ENCODE measurements around the gene CFAP73.

CFAP73 gene

GRCh38 chr12:113133036-113133435 is 16.5 kb upstream of the CFAP73 start:
- Histone ChIP-seq H3K27me3 (peaks cover 10% of the 10 kb centered on the region; the same call in 1 of the 2 replicates), H3K36me3 (peaks cover under 1% of the 10 kb centered on the region; the same call in 1 of the 2 replicates), H3K4me2 (peak overlapping the region; percentile 92), H3K4me1 (peaks cover 97% of the 10 kb centered on the region), H4K20me1 (peaks cover 61% of the 10 kb centered on the region), H3K27ac (peak overlapping the region; percentile 44; the same call in 1 of the 2 replicates), H3K9ac (peak overlapping the region; percentile 80), H3K9me3 (no peaks in the 10 kb centered on the region), H3K4me3 (peak overlapping the region; percentile 81; the same call in 1 of the 2 replicates)
- no peak for TF ChIP-seq Cebpa-rat (IDR thresholded peaks at IDR 0.05)

GRCh38 chr12:113133666-113134065 is 15.9 kb upstream of the CFAP73 start:
- peaks cover 55% of the 10 kb centered on the region for H4K20me1 ChIP-seq
- peak overlapping the region; percentile 81 for H3K4me3 ChIP-seq
- H3K4me1 ChIP-seq = peaks cover 97% of the 10 kb centered on the region
- no peaks in the 10 kb centered on the region for H3K36me3 ChIP-seq
- peak overlapping the region; percentile 80 for H3K9ac ChIP-seq
- H3K27ac ChIP-seq = peak overlapping the region; percentile 44
- no peak for TF ChIP-seq Cebpa-rat (IDR thresholded peaks at IDR 0.05)
- H3K4me2 ChIP-seq = peak overlapping the region; percentile 92
- no peaks in the 10 kb centered on the region for H3K9me3 ChIP-seq
- H3K27me3 ChIP-seq = peaks cover 10% of the 10 kb centered on the region; the same call in 1 of the 2 replicates

- no peak for TF ChIP-seq Cebpa-rat (IDR thresholded peaks at IDR 0.05)
- H3K4me3 ChIP-seq = peak overlapping the region; percentile 81
- peaks cover 97% of the 10 kb centered on the region for H3K4me1 ChIP-seq
- H3K36me3 ChIP-seq = no peaks in the 10 kb centered on the region
- H3K27me3 ChIP-seq = peaks cover 10% of the 10 kb centered on the region; the same call in 1 of the 2 replicates
- peak overlapping the region; percentile 92 for H3K4me2 ChIP-seq
- peaks cover 51% of the 10 kb centered on the region for H4K20me1 ChIP-seq
- peak overlapping the region; percentile 85; the same call in 1 of the 2 replicates for H3K27ac ChIP-seq
- peak overlapping the region; percentile 80 for H3K9ac ChIP-seq
- no peaks in the 10 kb centered on the region for H3K9me3 ChIP-seq
Observed at GRCh38 chr12:113134071-113134470, 15.5 kb upstream of the CFAP73 start.

DNA sequence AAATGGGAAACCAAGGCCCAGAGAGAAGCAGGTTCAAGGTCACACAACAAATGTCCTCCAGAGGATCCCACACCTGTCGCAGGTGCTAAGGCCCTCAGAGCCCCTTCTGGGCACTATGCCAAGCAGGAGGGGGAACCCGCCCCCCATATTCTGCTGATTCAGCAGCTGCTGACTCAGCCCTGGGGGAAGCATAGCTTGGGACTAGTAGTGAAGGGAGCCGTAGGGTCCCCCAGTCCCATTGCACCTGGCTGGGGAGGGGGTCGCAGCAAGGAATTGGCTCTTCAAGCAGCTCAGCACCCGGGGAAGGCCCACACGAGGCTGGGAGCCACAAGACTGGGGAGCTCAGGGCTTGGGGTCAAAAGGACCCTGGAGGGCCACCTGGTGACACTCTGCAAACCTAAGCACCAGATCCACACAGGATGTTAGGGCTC is 15.0 kb upstream of the CFAP73 start:
- peaks cover 10% of the 10 kb centered on the region; the same call in 1 of the 2 replicates for H3K27me3 ChIP-seq
- H3K4me3 ChIP-seq = peak overlapping the region; percentile 81
- H3K9me3 ChIP-seq = no peaks in the 10 kb centered on the region
- H3K9ac ChIP-seq = peak overlapping the region; percentile 80
- H3K4me1 ChIP-seq = peaks cover 96% of the 10 kb centered on the region
- TF ChIP-seq Cebpa-rat (IDR thresholded peaks at IDR 0.05) = no peak
- H3K27ac ChIP-seq = peak overlapping the region; percentile 85
- H3K36me3 ChIP-seq = no peaks in the 10 kb centered on the region
- H3K4me2 ChIP-seq = peak overlapping the region; percentile 92
- peaks cover 46% of the 10 kb centered on the region for H4K20me1 ChIP-seq

DNA sequence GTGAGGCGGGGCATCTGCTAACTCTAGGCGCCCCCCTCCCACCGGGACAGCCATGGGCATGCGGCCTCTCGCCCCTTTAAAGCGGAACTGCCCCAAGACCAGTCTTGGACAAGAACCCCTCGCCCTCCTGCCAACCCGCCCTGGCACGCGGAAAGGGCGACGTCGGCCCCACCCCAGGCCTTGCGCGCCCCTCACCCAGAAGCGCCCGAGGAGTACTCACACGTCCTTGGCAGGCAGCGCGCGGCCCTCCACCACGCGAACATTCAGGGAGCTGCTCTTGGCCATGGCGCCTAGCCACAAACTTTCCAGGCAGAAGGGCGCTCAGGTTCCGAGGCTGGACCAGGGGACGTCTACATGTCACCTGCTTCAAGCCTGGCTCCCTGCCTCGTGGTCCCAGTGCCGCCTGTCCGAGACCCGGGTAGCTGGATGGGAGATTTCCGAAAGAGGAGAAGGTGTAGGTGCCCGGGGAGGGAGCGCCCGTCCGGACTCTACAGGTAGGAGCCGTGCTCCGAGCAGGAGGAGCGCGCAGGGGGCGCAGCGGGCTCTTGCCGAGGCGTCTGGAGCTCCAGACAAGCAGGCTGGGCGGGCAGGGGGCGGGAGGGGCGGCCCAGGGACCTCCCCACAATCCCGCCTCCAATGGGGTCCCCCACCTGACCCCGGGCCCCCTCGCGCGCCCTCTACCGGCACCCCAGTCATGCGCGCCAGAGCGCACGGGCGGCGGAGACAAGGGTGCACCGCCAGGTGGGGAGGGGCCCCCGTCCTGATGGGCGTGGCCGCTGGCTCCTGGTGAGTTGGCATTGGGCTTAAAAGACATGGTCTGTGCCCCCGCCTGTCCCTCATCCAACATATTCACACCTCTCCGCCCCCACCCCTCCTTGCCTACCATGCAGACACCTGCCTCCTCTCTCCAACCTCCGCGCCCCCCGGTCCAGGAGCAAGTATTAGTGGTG is 14.1 kb upstream of the CFAP73 start, which contains the start of gene RASAL1:
Gene RASAL1 (minus strand): TSS at position 584 of the 950 bp plus-strand sequence. CDS start 299 bp downstream, at position 285.
- Histone ChIP-seq H3K4me2 (peak within 1 kb of the TSS; percentile 92), H4K20me1 (peaks cover 37% of the 10 kb centered on the region), H3K9me3 (no peaks in the 10 kb centered on the region), H3K27ac (peak within 1 kb of the TSS; percentile 85), H3K27me3 (peaks cover 10% of the 10 kb centered on the region; the same call in 1 of the 2 replicates), H3K4me1 (peaks cover 96% of the 10 kb centered on the region), H3K36me3 (no peaks in the 10 kb centered on the region), H3K4me3 (peak within 1 kb of the TSS; percentile 81), H3K9ac (peak within 1 kb of the TSS; percentile 80)
- no peak for TF ChIP-seq Cebpa-rat (IDR thresholded peaks at IDR 0.05)

DNA sequence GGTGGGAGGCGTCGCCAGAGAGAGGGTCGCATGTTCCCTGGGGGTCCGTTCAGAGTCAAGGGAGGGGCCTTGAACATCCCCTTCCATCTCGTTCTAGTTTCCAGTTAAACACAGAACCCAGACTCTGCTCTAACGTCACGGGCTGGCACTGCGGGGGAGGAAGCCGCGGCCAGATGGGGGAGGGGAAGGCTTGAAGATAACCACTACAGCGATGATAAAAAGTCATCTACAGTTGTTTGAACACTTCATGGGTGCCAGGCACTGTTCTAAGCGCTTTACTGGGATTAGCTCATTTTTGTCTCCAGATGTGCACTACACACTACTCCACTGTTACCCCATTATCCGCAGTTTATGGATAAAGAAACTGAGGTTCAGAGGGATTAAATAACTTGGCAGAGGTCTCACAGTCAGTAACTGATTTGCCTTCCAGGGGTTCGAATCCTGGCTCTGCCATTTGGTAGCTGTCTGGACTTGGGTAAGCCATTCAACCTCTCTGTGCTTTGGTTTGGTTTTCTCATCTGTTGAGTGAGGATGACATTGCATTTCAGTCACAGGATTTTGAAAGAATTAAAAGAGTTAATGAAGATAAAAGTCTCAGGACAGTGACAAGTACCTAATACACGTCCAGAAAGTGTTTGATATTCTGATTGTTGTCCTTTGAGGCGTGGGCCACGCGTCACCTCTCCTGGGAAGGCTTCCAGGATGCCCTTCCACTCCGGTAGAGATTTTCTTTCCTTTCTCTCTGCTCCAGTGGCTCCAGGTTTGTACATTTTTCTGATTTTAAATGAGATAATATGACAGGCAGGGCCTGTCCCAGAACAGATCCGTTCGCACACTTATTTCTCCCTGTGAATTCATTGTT is 13.2 kb upstream of the CFAP73 start:
- H3K4me3 ChIP-seq = peak overlapping the region; percentile 81
- no peaks in the 10 kb centered on the region for H3K9me3 ChIP-seq
- H3K27me3 ChIP-seq = peaks cover 10% of the 10 kb centered on the region; the same call in 1 of the 2 replicates
- no peak overlapping the region for H3K9ac ChIP-seq
- H3K4me1 ChIP-seq = peaks cover 96% of the 10 kb centered on the region
- peak overlapping the region; percentile 47 for H3K27ac ChIP-seq
- peaks cover 31% of the 10 kb centered on the region for H4K20me1 ChIP-seq
- H3K36me3 ChIP-seq = no peaks in the 10 kb centered on the region
- peak overlapping the region; percentile 92 for H3K4me2 ChIP-seq
- no peak for TF ChIP-seq Cebpa-rat (IDR thresholded peaks at IDR 0.05)

GRCh38 chr12:113136990-113137511 is 12.5 kb upstream of the CFAP73 start:
- H3K4me3 ChIP-seq = no peak overlapping the region
- peaks cover 26% of the 10 kb centered on the region for H4K20me1 ChIP-seq
- no peaks in the 10 kb centered on the region for H3K36me3 ChIP-seq
- peak overlapping the region; percentile 47; the same call in 1 of the 2 replicates for H3K27ac ChIP-seq
- TF ChIP-seq Cebpa-rat (IDR thresholded peaks at IDR 0.05) = no peak
- H3K9me3 ChIP-seq = no peaks in the 10 kb centered on the region
- H3K9ac ChIP-seq = no peak overlapping the region
- H3K4me2 ChIP-seq = peak overlapping the region; percentile 92
- H3K4me1 ChIP-seq = peaks cover 96% of the 10 kb centered on the region
- peaks cover 10% of the 10 kb centered on the region; the same call in 1 of the 2 replicates for H3K27me3 ChIP-seq

DNA sequence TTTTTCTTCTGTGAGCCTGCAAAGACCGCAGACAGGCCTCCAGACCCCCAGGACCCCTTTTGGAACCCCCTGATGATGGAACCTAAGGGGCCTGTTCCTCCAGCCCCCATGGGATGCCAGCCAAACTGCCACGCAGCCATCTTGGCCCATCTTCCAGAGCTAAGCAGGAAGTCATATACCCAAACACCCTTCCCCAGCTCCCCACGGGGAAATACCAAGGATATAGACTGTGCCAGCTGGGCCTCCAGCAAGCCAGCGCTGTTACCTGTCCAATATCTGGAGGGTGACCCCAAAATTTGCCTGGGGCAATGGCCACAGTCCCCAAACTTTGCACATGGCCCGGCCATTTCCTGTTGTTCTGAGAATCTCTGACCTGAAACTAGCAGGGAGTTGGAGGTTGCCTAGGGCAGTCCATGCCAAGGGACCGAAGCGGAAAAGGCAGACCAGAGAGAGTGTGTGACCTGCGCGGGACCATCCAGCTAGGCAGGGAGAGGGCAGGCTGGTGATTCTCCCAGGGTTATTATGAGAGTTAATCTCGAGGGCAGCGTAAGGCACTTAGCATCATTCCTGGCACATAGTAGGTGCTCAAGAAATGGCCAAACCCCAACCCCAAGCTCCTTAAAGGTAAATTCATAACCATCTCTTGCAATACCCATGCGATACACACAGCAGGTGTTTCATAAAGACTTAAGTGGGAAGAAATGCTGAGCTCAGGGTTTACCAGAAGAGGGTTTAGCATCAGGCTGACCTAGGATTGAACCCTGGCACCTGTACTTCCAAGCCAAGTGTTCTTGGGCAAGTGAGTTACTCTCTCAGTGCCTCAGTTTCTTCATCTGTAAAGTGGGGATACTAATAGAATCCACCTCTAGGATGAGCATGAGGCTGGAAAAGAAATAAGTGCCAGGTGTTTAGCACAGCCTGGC is 11.4 kb upstream of the CFAP73 start:
- H3K4me1 ChIP-seq = peaks cover 96% of the 10 kb centered on the region
- peak overlapping the region; percentile 92 for H3K4me2 ChIP-seq
- TF ChIP-seq Cebpa-rat (IDR thresholded peaks at IDR 0.05) = no peak

More for the DNA sequence above, 11.4 kb upstream of the CFAP73 start:
- Histone ChIP-seq H3K9me3 (no peaks in the 10 kb centered on the region), H3K4me3 (no peak overlapping the region), H3K27me3 (peaks cover 10% of the 10 kb centered on the region; the same call in 1 of the 2 replicates), H4K20me1 (peaks cover 16% of the 10 kb centered on the region), H3K9ac (no peak overlapping the region), H3K36me3 (no peaks in the 10 kb centered on the region), H3K27ac (peak overlapping the region; percentile 71)

Data from BLaER1 (cell line).